ENCODE data around the gene CLEC16A. TPM values are rescaled to one million over a fixed set of nuclear protein-coding genes. Genes with fewer than 3 reads are reported as not detected.

The CLEC16A gene
- total RNA-seq, 1 donor from 2014 or later, result 19.8 TPM

- H3K4me3 ChIP-seq (ENCODE audit: low read depth, low read length), result no peak overlapping the region
Observed at GRCh38 chr16:11144122-11144521, 199.8 kb downstream of the CLEC16A start.

GRCh38 chr16:11145173-11145818, 200.9 kb downstream of the CLEC16A start:
- no peak for DNase-seq (ENCODE audit: low read depth)
- no peaks in the 10 kb centered on the region for H3K36me3 ChIP-seq (ENCODE audit: control insufficient read depth, insufficient read depth, low read length)
- no peak overlapping the region for H3K4me3 ChIP-seq (ENCODE audit: low read depth, low read length)
- no peaks in the 10 kb centered on the region for H3K27me3 ChIP-seq (ENCODE audit: control insufficient read depth, insufficient read depth, low read length)
- no peak for TF ChIP-seq CTCF (IDR thresholded peaks at IDR 0.05; ENCODE audit: insufficient read depth, low read length, poor library complexity, severe bottlenecking)

More at GRCh38 chr16:11144122-11144521, 199.8 kb downstream of the CLEC16A start:
- no peak for TF ChIP-seq CTCF (IDR thresholded peaks at IDR 0.05; ENCODE audit: insufficient read depth, low read length, poor library complexity, severe bottlenecking)
- no peak for DNase-seq (ENCODE audit: low read depth)
- Histone ChIP-seq H3K36me3 (ENCODE audit: control insufficient read depth, insufficient read depth, low read length) (no peaks in the 10 kb centered on the region), H3K27me3 (ENCODE audit: control insufficient read depth, insufficient read depth, low read length) (no peaks in the 10 kb centered on the region)

- no peak overlapping the region for H3K4me3 ChIP-seq (ENCODE audit: low read depth, low read length)
- H3K36me3 ChIP-seq (ENCODE audit: control insufficient read depth, insufficient read depth, low read length), result no peaks in the 10 kb centered on the region
- H3K27me3 ChIP-seq (ENCODE audit: control insufficient read depth, insufficient read depth, low read length), result no peaks in the 10 kb centered on the region
- DNase-seq (ENCODE audit: low read depth), result no peak
- no peak for TF ChIP-seq CTCF (IDR thresholded peaks at IDR 0.05; ENCODE audit: insufficient read depth, low read length, poor library complexity, severe bottlenecking)
Observed at GRCh38 chr16:11145819-11146211, 201.5 kb downstream of the CLEC16A start.

- no peak for TF ChIP-seq CTCF (IDR thresholded peaks at IDR 0.05; ENCODE audit: insufficient read depth, low read length, poor library complexity, severe bottlenecking)
- DNase-seq (ENCODE audit: low read depth), result no peak
- Histone ChIP-seq H3K27me3 (ENCODE audit: control insufficient read depth, insufficient read depth, low read length) (no peaks in the 10 kb centered on the region), H3K4me3 (ENCODE audit: low read depth, low read length) (no peak overlapping the region), H3K36me3 (ENCODE audit: control insufficient read depth, insufficient read depth, low read length) (no peaks in the 10 kb centered on the region)
Observed at GRCh38 chr16:11147033-11147753, 202.8 kb downstream of the CLEC16A start.

- DNase-seq (ENCODE audit: low read depth), result no peak
- TF ChIP-seq CTCF (IDR thresholded peaks at IDR 0.05; ENCODE audit: insufficient read depth, low read length, poor library complexity, severe bottlenecking), result no peak
- Histone ChIP-seq H3K36me3 (ENCODE audit: control insufficient read depth, insufficient read depth, low read length) (no peaks in the 10 kb centered on the region), H3K27me3 (ENCODE audit: control insufficient read depth, insufficient read depth, low read length) (no peaks in the 10 kb centered on the region), H3K4me3 (ENCODE audit: low read depth, low read length) (no peak overlapping the region)
Observed at GRCh38 chr16:11147754-11148444, 203.5 kb downstream of the CLEC16A start.
